Gastroesophageal sphincter (tissue), 4 donors: ENCODE data around the gene NUDT14. TPM values are rescaled to one million over a fixed set of nuclear protein-coding genes. Genes with fewer than 3 reads are reported as not detected.

ENCODE experiments used
- ATAC-seq: fragments of 150-250 bp; one replicate; pipeline ENCODE4 v1.9.1; 2016; ENCODE audit warnings: mild to moderate bottlenecking, moderate library complexity
- H3K27ac ChIP-seq, 4 donors: fragments of 200-600 bp; sonication (generic) in 3 of 4; 1 replicate in 3 of 4; 2 replicates in 1 of 4; pipeline ENCODE4 v1.5.1; 2016 to 2019
- H3K27me3 ChIP-seq: fragments of 200-600 bp; sonication (generic); one replicate; pipeline ENCODE4 v1.5.1; 2019
- H3K36me3 ChIP-seq, 2 donors: fragments of 200-600 bp; sonication (generic); one replicate each; pipeline ENCODE4 v1.5.1; 2019; ENCODE audit warnings: control low read depth in 1 of 2
- H3K4me1 ChIP-seq, 3 donors: fragments of 200-600 bp; sonication (generic); 1 replicate in 2 of 3; 2 replicates in 1 of 3; pipeline ENCODE4 v1.5.1; 2016 to 2019; ENCODE audit warnings: control low read depth in 2 of 3
- H3K4me3 ChIP-seq, 2 donors: fragments of 200-600 bp; sonication (generic); one replicate each; pipeline ENCODE4 v1.5.1; 2019; ENCODE audit warnings: mild to moderate bottlenecking in 1 of 2, moderate library complexity in 1 of 2
- H3K9me3 ChIP-seq, 3 donors: fragments of 200-600 bp; sonication (generic); one replicate each; pipeline ENCODE4 v1.5.1; 2017 to 2019; ENCODE audit warnings: control low read depth in 2 of 3
- EP300 ChIP-seq: sonication (generic); formaldehyde crosslinking; IDR thresholded peaks from one replicate; pipeline ENCODE4 v1.6.1; 2017; ENCODE audit warnings: antibody characterized with exemption, mild to moderate bottlenecking
- POLR2A ChIP-seq, 2 donors: fragments of 450-650 bp; IDR thresholded peaks; one replicate each; pipeline ENCODE4 v1.6.1; 2017; ENCODE audit warnings: antibody characterized with exemption in 2 of 2, mild to moderate bottlenecking in 2 of 2, moderate library complexity in 1 of 2
- POLR2AphosphoS5 ChIP-seq: sonication (generic); formaldehyde crosslinking; IDR thresholded peaks from one replicate; pipeline ENCODE4 v1.6.1; 2017; ENCODE audit warnings: antibody characterized with exemption
- WGBS, 2 donors: methylation state at CpG; one replicate each; pipeline ENCODE4 v1.1.5; 2018; ENCODE audit warnings: low coverage in 1 of 2; 5-methylcytosine and 5-hydroxymethylcytosine counted together
- total RNA-seq, 4 donors: library from RNA; depleted of rRNA; stranded (reverse); fragments of >200 nt; gene quantifications; one replicate each; pipeline ENCODE4 v1.1.0, GENCODE V29; 2016
- TF ChIP-seq, protein P1 (sequence below), 4 experiments: fragments of 200-600 bp in 2 of 4; fragments of 450-650 bp in 2 of 4; sonication (generic) in 1 of 4; IDR thresholded peaks; one replicate each; pipeline ENCODE4 v1.5.1; 2017 to 2019; ENCODE audit warnings: antibody characterized with exemption in 4 of 4, mild to moderate bottlenecking in 2 of 4, moderate library complexity in 2 of 4

NUDT14 gene
- total RNA-seq, 4 donors from 2014 or later = 3.4 to 8.4 (median 4.6) TPM

DNA sequence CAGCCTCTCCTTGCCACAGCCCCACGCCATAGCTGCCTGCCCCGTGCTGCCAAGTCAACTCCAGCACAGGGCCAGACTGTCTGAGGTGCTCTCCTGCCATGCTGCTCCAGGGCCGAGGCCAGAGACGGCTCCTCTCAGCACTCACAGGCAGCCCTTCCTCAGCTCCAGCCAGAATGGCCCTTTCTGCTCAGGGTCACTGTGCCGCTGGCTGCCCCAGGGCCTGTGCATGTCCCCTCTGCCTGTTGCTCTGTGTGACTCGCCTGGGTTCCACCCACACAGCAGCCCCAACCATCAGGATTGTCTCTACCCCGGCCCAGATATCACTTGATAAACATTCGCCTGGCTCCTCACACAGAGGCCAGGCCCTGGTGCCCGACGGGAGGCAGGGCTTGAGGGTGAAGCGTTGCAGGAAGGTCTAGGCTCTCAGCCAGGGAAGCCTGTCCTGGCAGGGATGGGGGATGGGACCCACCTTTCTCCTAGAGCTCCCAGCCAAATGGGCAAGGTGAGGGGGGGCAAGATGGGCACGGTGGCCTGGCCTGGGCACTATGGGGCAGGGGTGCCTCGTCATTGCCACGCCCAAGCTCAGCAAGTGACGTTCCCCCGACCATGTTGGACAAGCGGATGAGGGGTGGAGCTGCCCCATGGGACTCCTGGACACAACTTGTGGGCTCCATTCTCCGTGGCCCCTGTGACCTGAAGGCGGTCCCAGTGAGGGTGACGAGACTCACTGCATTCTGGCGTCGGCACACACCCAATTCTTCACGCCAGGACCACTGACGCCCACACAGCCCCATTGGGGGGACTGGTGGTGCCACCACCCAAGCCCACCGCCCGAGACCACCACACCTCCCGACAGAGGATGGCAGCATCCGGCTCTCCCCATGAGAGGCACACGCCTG lies 39.8 kb upstream of the NUDT14 start:
- peak; percentile 35 for ATAC-seq
- Histone ChIP-seq H3K36me3 (peaks cover 0 to 97% of the 10 kb centered on the region in 2 donors), H3K27me3 (no peaks in the 10 kb centered on the region), H3K4me3 (no peak overlapping the region), H3K4me1 (peaks cover 0 to 12% (median 0%) of the 10 kb centered on the region in 3 donors), H3K27ac (peak overlapping the region in 3 of 4 donors; percentile 15 to 46 (median 22)), H3K9me3 (no peaks in the 10 kb centered on the region)
- WGBS, 2 donors = 75% methylated on average over 2 of the region's 29 CpGs; no CpG with 5 or more reads in 1 of the 2 donors
- TF ChIP-seq, protein P1, sequence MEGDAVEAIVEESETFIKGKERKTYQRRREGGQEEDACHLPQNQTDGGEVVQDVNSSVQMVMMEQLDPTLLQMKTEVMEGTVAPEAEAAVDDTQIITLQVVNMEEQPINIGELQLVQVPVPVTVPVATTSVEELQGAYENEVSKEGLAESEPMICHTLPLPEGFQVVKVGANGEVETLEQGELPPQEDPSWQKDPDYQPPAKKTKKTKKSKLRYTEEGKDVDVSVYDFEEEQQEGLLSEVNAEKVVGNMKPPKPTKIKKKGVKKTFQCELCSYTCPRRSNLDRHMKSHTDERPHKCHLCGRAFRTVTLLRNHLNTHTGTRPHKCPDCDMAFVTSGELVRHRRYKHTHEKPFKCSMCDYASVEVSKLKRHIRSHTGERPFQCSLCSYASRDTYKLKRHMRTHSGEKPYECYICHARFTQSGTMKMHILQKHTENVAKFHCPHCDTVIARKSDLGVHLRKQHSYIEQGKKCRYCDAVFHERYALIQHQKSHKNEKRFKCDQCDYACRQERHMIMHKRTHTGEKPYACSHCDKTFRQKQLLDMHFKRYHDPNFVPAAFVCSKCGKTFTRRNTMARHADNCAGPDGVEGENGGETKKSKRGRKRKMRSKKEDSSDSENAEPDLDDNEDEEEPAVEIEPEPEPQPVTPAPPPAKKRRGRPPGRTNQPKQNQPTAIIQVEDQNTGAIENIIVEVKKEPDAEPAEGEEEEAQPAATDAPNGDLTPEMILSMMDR (IDR thresholded peaks at IDR 0.05) = no peak
- TF ChIP-seq POLR2AphosphoS5 (no peak), POLR2A (IDR thresholded peaks at IDR 0.05) (no peak), EP300 (no peak)

DNA sequence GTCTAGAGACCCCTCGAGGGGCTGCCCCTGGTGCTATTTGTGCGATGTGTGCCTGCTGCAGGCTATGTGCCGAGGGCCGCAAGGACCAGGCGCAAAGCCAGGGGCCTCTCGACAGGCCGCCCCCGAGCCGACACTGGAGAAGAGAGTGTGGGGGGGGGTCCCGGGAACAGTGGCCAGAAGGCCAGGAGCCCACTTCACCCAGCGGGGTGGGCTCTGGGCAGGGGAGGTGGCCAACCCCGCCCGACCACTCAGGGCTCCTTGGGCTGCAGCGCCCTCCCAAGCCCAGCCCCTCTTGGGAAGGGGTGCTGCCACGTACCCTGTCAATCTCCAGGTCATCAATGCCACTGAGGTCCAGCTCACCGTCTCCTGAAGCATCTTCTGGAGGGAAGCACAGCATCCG lies 38.6 kb upstream of the NUDT14 start:
- Histone ChIP-seq H3K4me1 (peaks cover 0 to 12% (median 0%) of the 10 kb centered on the region in 3 donors), H3K27ac (no peak overlapping the region), H3K4me3 (no peak overlapping the region), H3K9me3 (no peaks in the 10 kb centered on the region), H3K36me3 (peaks cover 0 to 88% of the 10 kb centered on the region in 2 donors), H3K27me3 (no peaks in the 10 kb centered on the region)
- no peak for ATAC-seq
- no CpG with 5 or more reads among the region's 17 CpGs for WGBS, 2 donors
- no peak for TF ChIP-seq POLR2A (IDR thresholded peaks at IDR 0.05)
- TF ChIP-seq, protein P1 (IDR thresholded peaks at IDR 0.05) = no peak
- no peak for TF ChIP-seq EP300
- no peak for TF ChIP-seq POLR2AphosphoS5

DNA sequence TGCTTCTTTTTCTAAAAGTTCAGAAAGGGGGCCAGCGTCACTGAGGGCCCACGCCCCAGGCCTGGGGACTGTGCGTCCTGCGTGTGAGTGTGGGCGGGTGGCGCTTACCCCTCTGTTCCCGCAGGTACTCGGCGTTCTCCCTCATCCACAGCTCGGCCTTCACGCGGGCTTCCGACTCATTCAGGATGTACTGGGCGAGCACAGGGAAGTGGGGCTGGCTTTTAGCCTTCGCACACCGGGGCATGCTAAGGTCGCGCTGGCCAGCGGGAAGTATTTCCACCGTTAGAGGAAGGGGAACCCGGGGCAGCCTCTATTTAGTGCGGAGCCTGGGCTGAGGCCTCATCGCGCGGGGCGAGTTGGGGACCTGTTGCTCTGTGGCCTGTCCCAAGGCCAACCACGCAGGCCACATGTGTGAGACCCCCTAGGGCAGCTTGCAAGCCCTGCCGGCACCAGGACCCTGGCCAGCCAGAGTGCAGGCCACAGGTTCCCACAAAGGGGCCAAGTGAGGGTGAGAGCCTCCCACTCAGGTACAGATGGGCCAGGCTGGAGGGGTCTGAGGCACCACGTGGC lies 38.0 kb upstream of the NUDT14 start:
- Histone ChIP-seq H3K4me3 (no peak overlapping the region), H3K27ac (no peak overlapping the region), H3K36me3 (peaks cover 0 to 88% of the 10 kb centered on the region in 2 donors), H3K27me3 (no peaks in the 10 kb centered on the region), H3K9me3 (no peaks in the 10 kb centered on the region), H3K4me1 (peaks cover 0 to 12% (median 0%) of the 10 kb centered on the region in 3 donors)
- WGBS, 2 donors = 73% methylated on average over 4 of the region's 29 CpGs; no CpG with 5 or more reads in 1 of the 2 donors
- peak; percentile 3 for ATAC-seq
- TF ChIP-seq, protein P1 (IDR thresholded peaks at IDR 0.05) = no peak
- TF ChIP-seq EP300 (no peak), POLR2A (IDR thresholded peaks at IDR 0.05) (no peak)

DNA sequence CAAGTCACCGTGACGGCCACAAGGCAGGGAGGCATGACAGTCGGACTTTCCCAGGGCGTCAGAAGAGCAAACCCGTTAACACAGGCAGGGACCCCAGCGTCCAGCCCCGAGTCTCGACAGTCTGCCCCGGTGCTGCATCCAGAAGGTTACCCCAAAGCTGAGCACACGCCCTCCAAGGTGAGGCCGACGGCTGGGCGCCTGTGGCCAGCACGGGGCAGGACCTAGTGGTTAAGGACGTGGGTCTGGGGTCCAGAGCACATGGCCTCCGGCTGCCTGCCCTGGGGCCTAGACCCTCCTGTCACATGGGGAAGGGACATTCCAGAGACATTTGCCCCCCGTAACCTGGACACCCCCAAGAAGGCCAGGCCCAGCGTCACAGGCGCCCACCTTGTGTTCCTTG lies 37.5 kb upstream of the NUDT14 start:
- Histone ChIP-seq H3K4me1 (peaks cover 0 to 16% (median 0%) of the 10 kb centered on the region in 3 donors), H3K9me3 (no peaks in the 10 kb centered on the region), H3K36me3 (peaks cover 0 to 88% of the 10 kb centered on the region in 2 donors), H3K4me3 (no peak overlapping the region), H3K27ac (no peak overlapping the region), H3K27me3 (no peaks in the 10 kb centered on the region)
- ATAC-seq = no peak
- WGBS, 2 donors = no CpG with 5 or more reads among the region's 19 CpGs
- TF ChIP-seq POLR2A (IDR thresholded peaks at IDR 0.05) (no peak), POLR2AphosphoS5 (no peak), EP300 (no peak)
- TF ChIP-seq, protein P1 (IDR thresholded peaks at IDR 0.05) = no peak
